ENCODE data around the gene NCKAP5L.
"Not testable (repeated sequence)": the region's sequence is repeated elsewhere in the genome, so short reads cannot be mapped to it uniquely, and the experiment has no call there.

NCKAP5L gene

GRCh38 chr12:49828133-49829091 is at the start of gene NCKAP5L:
TSS of gene NCKAP5L (minus strand) at chr12:49828413. CDS start at chr12:49804044, 24,369 bp downstream.
- DNase-seq, result peak; percentile 96

- DNase-seq, result no peak
These were observed 48.9 kb upstream of the NCKAP5L start for GRCh38 chr12:49877066-49877465.

DNA sequence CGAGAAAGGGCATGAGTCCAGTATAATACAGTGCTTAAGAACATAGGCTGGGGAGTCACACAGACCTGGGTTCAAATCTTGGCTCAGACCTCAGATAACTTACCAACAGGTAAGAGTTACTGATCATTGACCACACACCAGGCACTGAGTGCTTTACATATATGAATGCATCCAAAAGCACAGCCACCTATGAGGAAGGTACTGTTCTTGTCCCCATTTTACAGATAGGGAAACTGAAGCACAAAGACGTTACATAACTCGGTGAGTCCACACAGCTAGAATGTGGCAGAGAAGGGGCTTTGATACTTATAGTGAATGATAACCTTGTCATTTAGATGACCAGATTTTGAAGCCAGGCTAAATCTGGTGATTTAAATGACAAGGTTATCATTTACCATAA is 47.9 kb upstream of the NCKAP5L start:
- DNase-seq, result no peak

DNA sequence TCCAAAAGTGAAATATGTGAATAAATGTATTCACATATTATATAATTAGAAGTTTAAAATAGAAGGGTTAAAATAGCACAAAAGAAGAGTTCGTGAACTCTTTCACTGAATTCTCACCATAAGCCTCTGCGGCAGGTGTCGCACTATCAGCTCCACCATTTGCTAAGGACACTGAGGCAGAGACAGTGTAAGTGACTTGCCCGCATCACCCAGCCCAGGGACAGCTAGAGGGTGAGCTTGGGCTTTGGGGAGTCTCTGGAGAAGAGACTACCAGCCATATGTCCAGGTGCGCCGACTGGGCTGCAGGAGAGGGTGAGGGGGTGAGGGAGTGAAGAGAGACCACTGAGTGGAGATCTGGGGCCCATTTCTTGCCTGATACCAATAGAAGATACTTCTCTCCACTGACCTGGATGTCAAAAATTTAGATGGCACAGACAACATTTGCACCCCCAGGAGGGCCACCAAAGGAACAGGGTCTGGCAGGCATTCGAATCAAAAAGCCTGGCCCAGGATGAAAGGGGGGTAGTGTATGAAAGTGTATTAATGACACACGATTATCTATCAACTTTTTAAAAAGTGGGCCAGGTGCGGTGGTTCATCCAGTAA is 47.0 kb upstream of the NCKAP5L start:
- no peak for DNase-seq

- DNase-seq, result no peak
These were observed 46.1 kb upstream of the NCKAP5L start for GRCh38 chr12:49874142-49874897.

- no peak for DNase-seq
These were observed 45.2 kb upstream of the NCKAP5L start for GRCh38 chr12:49873361-49873934.

DNA sequence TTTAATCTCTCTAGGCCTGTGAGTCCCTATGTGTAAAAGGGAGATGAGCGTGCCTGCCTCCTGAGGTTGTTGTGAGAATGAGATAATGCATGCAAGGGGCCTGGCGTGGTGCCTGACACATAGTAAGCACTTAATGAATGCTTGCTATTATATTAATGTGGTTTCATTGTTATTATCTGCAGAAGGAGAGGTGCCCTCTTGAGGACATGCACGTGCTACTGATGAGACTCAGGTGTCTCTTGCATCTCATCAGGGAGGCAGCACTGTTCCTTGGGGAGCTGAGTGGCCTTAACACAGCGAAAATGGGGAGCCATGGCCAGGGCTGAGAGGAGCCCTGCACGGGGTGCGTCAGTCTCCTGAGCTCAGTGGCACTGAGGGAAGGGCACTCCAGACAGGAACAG is 44.6 kb upstream of the NCKAP5L start:
- no peak for DNase-seq

GRCh38 chr12:49872381-49872780 is 44.2 kb upstream of the NCKAP5L start:
- no peak for DNase-seq

DNA sequence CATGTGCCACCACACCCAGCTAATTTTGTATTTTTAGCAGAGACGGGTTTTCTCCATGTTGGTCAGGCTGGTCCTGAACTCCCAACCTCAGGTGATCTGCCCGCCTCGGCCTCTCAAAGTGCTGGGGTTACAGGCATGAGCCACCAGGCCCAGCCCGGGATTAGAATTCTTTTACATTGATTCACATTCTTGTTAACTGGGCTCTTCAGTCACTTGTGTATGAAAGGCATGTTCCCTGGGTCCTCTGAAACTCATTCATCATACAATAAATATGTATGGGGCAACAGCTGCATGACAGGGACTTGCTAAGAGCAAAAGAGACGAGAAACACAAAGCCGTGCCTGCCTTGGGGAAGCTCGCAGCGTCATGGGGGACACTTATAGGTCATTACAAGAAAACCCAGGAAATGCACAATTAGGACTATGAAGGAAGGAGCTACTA is 43.6 kb upstream of the NCKAP5L start:
- not testable (repeated sequence) for DNase-seq

DNA sequence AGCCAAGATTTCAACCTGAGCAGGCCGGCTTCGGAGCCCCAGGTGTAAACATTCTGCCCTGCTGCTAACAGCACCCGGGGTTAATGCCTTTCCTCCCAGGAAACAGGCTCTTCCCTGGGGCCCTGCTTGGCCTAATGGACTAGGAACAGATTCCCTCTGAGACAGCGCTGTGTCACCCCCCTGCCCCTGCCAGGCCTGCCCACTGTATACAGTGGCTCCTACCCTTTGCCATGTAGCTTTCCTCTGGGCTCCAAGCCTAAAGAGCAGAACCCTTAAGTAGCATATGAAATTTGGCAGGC is 43.0 kb upstream of the NCKAP5L start:
- no peak for DNase-seq

DNA sequence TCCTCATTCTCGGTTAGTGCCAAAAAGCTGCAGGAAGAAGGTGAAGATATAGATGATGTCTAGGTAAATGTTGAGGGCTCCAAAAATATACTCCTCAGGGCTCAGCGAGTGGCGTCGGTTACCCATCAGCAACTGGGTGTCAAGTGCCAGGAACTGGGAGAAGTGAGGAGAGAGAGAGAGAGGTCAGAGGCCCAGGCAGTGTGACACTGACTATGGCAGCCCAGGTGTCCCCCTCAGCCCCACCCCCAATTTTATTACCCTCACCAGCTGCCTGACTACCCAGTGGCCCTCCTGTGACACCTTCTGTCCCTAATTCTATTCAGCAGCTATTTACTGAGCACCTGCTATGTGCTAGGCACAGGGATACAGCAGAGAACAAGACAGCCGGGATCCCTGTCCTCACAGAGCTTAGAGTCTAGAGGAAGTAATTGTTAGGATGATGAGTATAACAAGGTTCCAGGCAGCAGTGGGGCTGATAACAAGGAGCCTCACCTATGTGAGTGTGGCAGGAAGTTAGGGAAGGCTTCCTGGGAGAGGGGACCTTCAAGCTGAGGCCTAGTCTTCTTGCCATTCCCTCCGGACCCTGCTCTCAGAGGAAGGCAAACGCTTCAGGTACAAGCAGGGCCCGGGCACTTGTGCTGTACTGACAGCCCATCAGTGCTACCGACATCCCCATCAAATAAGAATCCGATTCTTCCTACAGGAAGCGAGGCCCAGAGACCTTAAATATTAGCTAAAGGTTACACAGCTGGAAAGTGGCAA is 42.5 kb upstream of the NCKAP5L start:
- no peak for DNase-seq

DNA sequence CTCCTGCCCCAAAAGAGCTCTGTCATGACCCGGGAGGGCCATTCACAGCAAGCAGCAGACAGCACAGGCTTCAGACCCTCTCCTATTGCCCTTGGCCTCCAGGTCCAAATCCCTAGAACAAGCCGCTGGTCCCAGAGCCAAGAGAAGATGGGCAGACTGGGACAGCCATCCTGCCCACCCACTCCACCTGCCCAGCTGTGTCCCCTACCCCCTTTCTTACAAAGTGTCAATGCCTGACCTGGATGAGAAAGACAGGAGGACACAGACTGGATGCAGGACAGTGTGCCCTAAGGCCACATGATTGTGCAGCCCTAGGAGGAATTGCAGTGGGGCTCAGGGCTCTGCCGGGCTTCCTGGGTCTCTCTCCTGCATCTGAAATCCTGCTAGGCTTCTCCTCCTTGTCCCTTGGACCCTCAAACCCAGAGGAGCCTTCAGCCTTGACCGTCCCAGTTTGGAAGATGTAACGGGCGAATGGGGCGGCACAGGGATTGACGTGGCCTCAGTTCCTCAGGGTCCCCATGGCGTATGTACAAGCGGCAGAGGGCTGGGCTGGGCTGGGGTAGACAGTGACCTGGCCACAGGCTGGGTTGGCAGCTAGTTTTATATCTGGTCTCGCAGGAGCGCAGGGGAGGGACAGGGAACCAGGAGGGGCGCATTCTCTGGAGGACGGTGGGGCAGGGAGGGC is 41.7 kb upstream of the NCKAP5L start:
- DNase-seq, result no peak

GRCh38 chr12:49868952-49869815 is 41.0 kb upstream of the NCKAP5L start:
- DNase-seq, result no peak

DNA sequence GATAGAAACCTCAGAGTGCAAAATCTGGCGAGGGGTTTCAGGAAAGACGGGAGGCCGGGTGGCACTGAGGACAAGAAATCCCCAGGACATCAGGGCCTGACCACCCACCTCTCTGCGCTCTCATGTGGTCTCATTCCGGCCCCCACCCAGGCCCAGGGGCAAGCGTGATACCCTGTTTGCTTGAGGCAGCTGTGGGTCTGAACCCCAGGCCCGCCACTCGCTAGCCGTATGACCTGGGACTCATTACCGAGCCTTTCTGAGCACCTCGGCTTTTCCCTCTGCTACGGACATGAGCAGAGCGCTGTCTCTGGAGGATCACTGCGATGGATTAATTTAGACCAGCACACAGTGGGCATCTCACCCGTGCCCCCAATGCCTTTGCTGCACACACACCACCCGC is 40.2 kb upstream of the NCKAP5L start:
- no peak for DNase-seq

DNA sequence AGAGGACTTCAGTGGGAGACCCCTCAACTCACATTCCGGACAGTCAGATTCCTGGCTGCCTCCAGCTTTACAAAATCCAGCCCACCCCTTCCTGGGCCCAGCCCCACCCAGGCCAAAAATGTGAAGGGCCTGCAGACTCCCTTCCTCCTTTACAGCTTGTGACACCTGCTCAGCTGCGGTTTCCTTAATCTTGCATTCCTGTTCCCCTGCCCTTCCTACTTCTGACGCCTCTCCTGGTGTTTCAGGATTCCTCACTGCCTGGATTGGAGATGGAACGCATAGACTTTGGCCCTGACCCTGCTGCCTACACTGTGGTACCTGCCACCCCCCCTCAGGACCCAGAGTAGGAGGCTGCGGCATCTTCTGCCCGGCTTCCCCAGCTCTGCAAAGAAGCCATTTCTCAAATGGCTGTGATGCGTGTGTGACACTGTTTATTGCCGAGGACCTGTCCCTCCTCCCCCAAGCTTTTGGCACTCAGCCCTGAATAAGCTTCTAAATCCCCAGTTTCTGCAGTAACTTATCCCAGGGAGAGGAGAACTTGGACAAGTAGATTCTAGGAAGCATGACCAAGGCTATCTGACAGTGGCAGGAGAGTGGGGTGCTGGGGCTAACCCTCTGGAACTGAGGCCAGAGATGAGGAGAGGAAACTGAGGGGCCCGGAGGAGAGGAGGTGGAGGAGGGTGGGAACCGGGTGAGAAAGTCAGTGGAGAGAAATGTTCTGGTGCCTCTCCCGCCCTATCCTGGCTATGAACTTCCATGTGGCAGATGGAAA is 39.5 kb upstream of the NCKAP5L start:
- no peak for DNase-seq

DNA sequence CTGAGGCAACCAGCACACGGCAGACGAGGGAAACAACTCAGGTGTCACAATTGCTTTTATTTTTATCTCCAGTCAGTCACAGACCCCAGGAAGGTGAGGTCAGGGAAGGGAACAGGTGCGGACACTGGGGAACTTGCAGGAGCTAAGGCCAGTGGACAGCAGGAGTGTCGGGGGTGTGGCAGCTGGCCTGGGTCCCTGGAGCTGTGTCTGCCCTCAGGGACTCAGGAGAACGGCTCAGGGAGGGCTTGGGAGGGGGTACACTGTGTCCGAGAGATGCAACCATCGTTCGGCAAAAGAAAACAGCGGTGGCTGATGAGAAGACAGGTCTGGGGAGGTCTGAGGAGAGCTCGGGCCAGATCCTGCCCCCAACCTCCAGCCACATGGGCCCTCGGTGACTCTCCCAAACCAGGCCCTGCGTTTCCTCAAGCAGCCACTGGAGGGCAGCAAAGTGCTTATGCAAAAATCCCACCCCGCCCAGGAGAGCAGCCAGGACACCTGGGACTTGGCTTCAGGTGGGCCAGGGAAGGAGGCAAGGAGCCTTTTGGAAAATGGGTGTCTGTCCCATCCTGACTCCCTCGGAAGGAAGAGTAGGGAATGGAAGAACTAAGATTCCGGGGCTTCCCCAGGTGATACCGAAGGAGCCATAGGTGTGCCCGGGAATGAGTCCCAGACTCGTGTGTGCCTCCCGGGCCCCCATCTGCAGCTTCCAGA is 38.8 kb upstream of the NCKAP5L start:
- peak; percentile 76 for DNase-seq

GRCh38 chr12:49865782-49866135 is 37.5 kb upstream of the NCKAP5L start:
- DNase-seq, result no peak

- DNase-seq, result no peak
These were observed 37.0 kb upstream of the NCKAP5L start for GRCh38 chr12:49865109-49865781.

DNA sequence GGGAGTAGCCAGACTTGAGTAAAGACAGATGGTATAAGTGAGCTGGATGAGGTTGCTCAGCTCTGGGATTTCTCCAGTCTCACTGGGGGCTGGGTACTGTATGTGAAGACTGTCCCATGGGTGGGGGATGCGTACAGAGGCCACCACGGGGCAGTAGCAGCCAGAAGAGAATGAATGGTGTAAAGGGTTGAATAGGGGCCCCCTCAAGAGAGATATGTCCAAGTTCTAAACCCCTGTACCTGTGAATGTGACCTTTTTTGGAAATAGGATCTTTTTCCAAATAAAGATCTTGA is 36.5 kb upstream of the NCKAP5L start:
- no peak for DNase-seq
